Kidney (tissue), 14 donors: ENCODE data around the gene ALOX5AP. TPM values are rescaled to one million over a fixed set of nuclear protein-coding genes. Genes with fewer than 3 reads are reported as not detected.

Experiments
- DNase-seq, 5 donors: peaks; one replicate each; pipeline ENCODE4 v3.0.0-alpha.2; 2013 to 2020
- FAIRE-seq: peaks from 2 replicates; lab custom pipeline; 2012; peaks lifted over from hg19 to GRCh38; lab: Jason Lieb, UNC
- H3K27ac ChIP-seq, 2 donors: one replicate each; pipeline ENCODE4 v1.7.0; 2013; ENCODE audit warnings: low read depth in 2 of 2, low read length in 2 of 2, inconsistent platforms in 1 of 2
- H3K27me3 ChIP-seq: one replicate; pipeline ENCODE4 v1.7.1; 2013; ENCODE audit warnings: low read length, inconsistent platforms; ENCODE audit not compliant: control insufficient read depth, insufficient read depth
- H3K36me3 ChIP-seq, 3 donors: one replicate each; pipeline versions ENCODE4 v1.7.0 to v1.7.1; 2013; ENCODE audit warnings: low read length in 3 of 3, control low read depth in 1 of 3, inconsistent platforms in 1 of 3; ENCODE audit not compliant: insufficient read depth in 3 of 3, control insufficient read depth in 2 of 3
- H3K4me1 ChIP-seq, 3 donors: one replicate each; pipeline versions ENCODE4 v1.7.0 to v1.7.1; 2013; ENCODE audit warnings: low read length in 3 of 3, inconsistent platforms in 1 of 3, low read depth in 1 of 3; ENCODE audit not compliant: control insufficient read depth in 2 of 3, insufficient read depth in 2 of 3
- H3K4me3 ChIP-seq, 3 donors: one replicate each; pipeline versions ENCODE4 v1.7.0 to v1.8.1; 2013; ENCODE audit warnings: low read length in 3 of 3, control low read depth in 1 of 3, inconsistent platforms in 1 of 3
- H3K9ac ChIP-seq, 3 donors: one replicate each; pipeline versions ENCODE4 v1.7.0 to v1.7.1; 2013; ENCODE audit warnings: low read length in 3 of 3, control low read depth in 1 of 3, inconsistent platforms in 1 of 3
- H3K9me3 ChIP-seq, 3 donors: one replicate each; pipeline versions ENCODE4 v1.7.0 to v1.7.1; 2013; ENCODE audit warnings: low read length in 3 of 3, control low read depth in 1 of 3, inconsistent platforms in 1 of 3; ENCODE audit not compliant: control insufficient read depth in 2 of 3, insufficient read depth in 1 of 3
- CTCF ChIP-seq: IDR thresholded peaks from 3 replicates; pipeline ENCODE4 v1.5.1; 2012; ENCODE audit warnings: mild to moderate bottlenecking, moderate library complexity, borderline replicate concordance; ENCODE audit not compliant: insufficient read depth; ENCODE audit errors: extremely low read depth
- intact Hi-C: fragments of 100-400 bp; cut with DNase I; formaldehyde crosslinking; loops from one replicate; pipeline ENCODE4 v1.11.1; 2022
- polyA plus RNA-seq: library from polyadenylated mRNA; stranded (reverse); fragments of 350-450 nt; fragmentation: Illumina TruSeq; extraction: RNeasy Lipid Tissue Mini Kit (QIAGEN cat#74804); gene quantifications from one replicate; pipeline ENCODE4 v1.2.3, GENCODE V29; 2014; ENCODE audit warnings: low read depth, low replicate concordance; ENCODE audit not compliant: insufficient read depth
- total RNA-seq: library from RNA; stranded (reverse); fragmentation: NEBNext Ultra II Directional; extraction: Animal tissue kit (Norgen Biotek cat#: 25700); gene quantifications from one replicate; pipeline ENCODE4 v1.2.1, GENCODE V29; 2021
- donor health status: control.
- donor health status: control.
- donor health status: control.
- donor health status: control.
- donor health status: control.
- donor health status: DM: yes; HTN: yes; CAD: no.
- donor health status: Normal renal cell carcinoma (clear cell type).

Gene ALOX5AP
- total and polyA plus RNA-seq, 2 donors from 2014 or later: 15.4 to 25.0 TPM

GRCh38 chr13:30698488-30699005 lies 36.8 kb upstream of the ALOX5AP start:
- H3K27ac ChIP-seq: no peak overlapping the region
- FAIRE-seq: no peak

GRCh38 chr13:30700364-30700763 lies 35.0 kb upstream of the ALOX5AP start:
- Histone ChIP-seq H3K4me1 (peaks cover 0 to 7% (median 0%) of the 10 kb centered on the region in 3 donors), H3K4me3 (no peak overlapping the region), H3K9ac (no peak overlapping the region), H3K9me3 (no peaks in the 10 kb centered on the region), H3K27ac (no peak overlapping the region), H3K36me3 (no peaks in the 10 kb centered on the region), H3K27me3 (no peaks in the 10 kb centered on the region)
- DNase-seq (no peak), FAIRE-seq (no peak)
- TF ChIP-seq CTCF: no peak
- intact Hi-C loops: no loop called here

More at GRCh38 chr13:30698488-30699005, 36.8 kb upstream of the ALOX5AP start:
- intact Hi-C loops: no loop called here
- Histone ChIP-seq H3K4me1 (peaks cover 0 to 7% (median 0%) of the 10 kb centered on the region in 3 donors), H3K9me3 (no peaks in the 10 kb centered on the region), H3K9ac (no peak overlapping the region), H3K4me3 (no peak overlapping the region), H3K27me3 (no peaks in the 10 kb centered on the region), H3K36me3 (no peaks in the 10 kb centered on the region)
- TF ChIP-seq CTCF: no peak
- no peak for DNase-seq

- Histone ChIP-seq H3K27me3 (no peaks in the 10 kb centered on the region), H3K9me3 (no peaks in the 10 kb centered on the region), H3K9ac (no peak overlapping the region), H3K36me3 (no peaks in the 10 kb centered on the region), H3K27ac (no peak overlapping the region), H3K4me3 (no peak overlapping the region), H3K4me1 (peaks cover 0 to 7% (median 0%) of the 10 kb centered on the region in 3 donors)
- no peak for TF ChIP-seq CTCF
- no peak for FAIRE-seq
- intact Hi-C loops: no loop called here
- DNase-seq: no peak
Measured at GRCh38 chr13:30702006-30702405, 33.3 kb upstream of the ALOX5AP start.

- no peaks in the 10 kb centered on the region for H3K4me1 ChIP-seq
- H3K4me3 ChIP-seq: no peak overlapping the region
- no peak for TF ChIP-seq CTCF
- FAIRE-seq: no peak
- no peaks in the 10 kb centered on the region for H3K9me3 ChIP-seq
- DNase-seq: no peak
- H3K36me3 ChIP-seq: no peaks in the 10 kb centered on the region
- H3K27ac ChIP-seq: no peak overlapping the region
- H3K27me3 ChIP-seq: no peaks in the 10 kb centered on the region
- no peak overlapping the region for H3K9ac ChIP-seq
- intact Hi-C loops: no loop called here
Measured at GRCh38 chr13:30704596-30704995, 30.7 kb upstream of the ALOX5AP start.
